Measurements from ENCODE around the gene BAD.

The BAD gene

GRCh38 chr11:64232967-64233315, 51.5 kb downstream of the BAD start:
- H3K9me3 ChIP-seq (replicated peaks; ENCODE audit: insufficient read depth, low read length), result no peaks in the 10 kb centered on the region
- TF ChIP-seq EZH2phosphoT487 (IDR thresholded peaks at IDR 0.05; ENCODE audit: low read length), result no peak
- TF ChIP-seq EZH2 (optimal IDR thresholded peaks at IDR 0.05; ENCODE audit: low read depth, low read length), result no peak
- TF ChIP-seq CTCF (IDR thresholded peaks at IDR 0.05; ENCODE audit: low read length), result no peak
- no peak overlapping the region for H3K9ac ChIP-seq (ENCODE audit: low read length)
- peaks cover 18% of the 10 kb centered on the region for H3K79me2 ChIP-seq (ENCODE audit: low read length)
- no peaks in the 10 kb centered on the region for H4K20me1 ChIP-seq (ENCODE audit: insufficient read depth, low read length)
- no peak overlapping the region for H3K4me2 ChIP-seq (ENCODE audit: low read depth, low read length)
- no peak overlapping the region for H3K4me3 ChIP-seq (ENCODE audit: low read length)
- H3K27ac ChIP-seq (ENCODE audit: low read length), result no peak overlapping the region
- peaks cover 10% of the 10 kb centered on the region for H3F3A ChIP-seq (ENCODE audit: insufficient read depth, low read length)
- peaks cover 4% of the 10 kb centered on the region; the same call in 1 of the 2 replicates for H3K4me1 ChIP-seq (ENCODE audit: low read length)
- no peaks in the 10 kb centered on the region for H3K36me3 ChIP-seq (replicated peaks; ENCODE audit: insufficient read depth, low read length)
- H3K9me2 ChIP-seq (replicated peaks; ENCODE audit: insufficient read depth, low read length), result no peaks in the 10 kb centered on the region
- H2AFZ ChIP-seq (ENCODE audit: low read length), result no peak overlapping the region
- DNase-seq, result no peak
- no peaks in the 10 kb centered on the region for H3K27me3 ChIP-seq (replicated peaks; ENCODE audit: insufficient read depth, low read length)

GRCh38 chr11:64232182-64232966, 52.1 kb downstream of the BAD start:
- H4K20me1 ChIP-seq (ENCODE audit: insufficient read depth, low read length), result no peaks in the 10 kb centered on the region
- no peaks in the 10 kb centered on the region for H3K9me3 ChIP-seq (replicated peaks; ENCODE audit: insufficient read depth, low read length)
- peaks cover 10% of the 10 kb centered on the region for H3F3A ChIP-seq (ENCODE audit: insufficient read depth, low read length)
- no peaks in the 10 kb centered on the region for H3K36me3 ChIP-seq (replicated peaks; ENCODE audit: insufficient read depth, low read length)
- H3K27me3 ChIP-seq (replicated peaks; ENCODE audit: insufficient read depth, low read length), result no peaks in the 10 kb centered on the region
- DNase-seq, result no peak
- H3K79me2 ChIP-seq (ENCODE audit: low read length), result peaks cover 20% of the 10 kb centered on the region
- peaks cover 6% of the 10 kb centered on the region for H3K4me1 ChIP-seq (ENCODE audit: low read length)
- H3K27ac ChIP-seq (ENCODE audit: low read length), result no peak overlapping the region
- TF ChIP-seq CTCF (IDR thresholded peaks at IDR 0.05; ENCODE audit: low read length), result no peak
- no peak for TF ChIP-seq EZH2 (optimal IDR thresholded peaks at IDR 0.05; ENCODE audit: low read depth, low read length)
- TF ChIP-seq EZH2phosphoT487 (IDR thresholded peaks at IDR 0.05; ENCODE audit: low read length), result no peak
- no peak overlapping the region for H3K4me2 ChIP-seq (ENCODE audit: low read depth, low read length)
- H2AFZ ChIP-seq (ENCODE audit: low read length), result no peak overlapping the region
- H3K9ac ChIP-seq (ENCODE audit: low read length), result no peak overlapping the region
- H3K9me2 ChIP-seq (replicated peaks; ENCODE audit: insufficient read depth, low read length), result no peaks in the 10 kb centered on the region
- no peak overlapping the region for H3K4me3 ChIP-seq (ENCODE audit: low read length)

GRCh38 chr11:64231546-64231945, 52.9 kb downstream of the BAD start:
- Histone ChIP-seq H3K4me2 (ENCODE audit: low read depth, low read length) (no peak overlapping the region), H4K20me1 (ENCODE audit: insufficient read depth, low read length) (no peaks in the 10 kb centered on the region), H3K9ac (ENCODE audit: low read length) (no peak overlapping the region), H3K9me3 (replicated peaks; ENCODE audit: insufficient read depth, low read length) (no peaks in the 10 kb centered on the region), H3K4me3 (ENCODE audit: low read length) (no peak overlapping the region), H3F3A (ENCODE audit: insufficient read depth, low read length) (peaks cover 10% of the 10 kb centered on the region), H3K79me2 (ENCODE audit: low read length) (peaks cover 29% of the 10 kb centered on the region), H3K9me2 (replicated peaks; ENCODE audit: insufficient read depth, low read length) (no peaks in the 10 kb centered on the region), H3K4me1 (ENCODE audit: low read length) (peaks cover 14% of the 10 kb centered on the region), H3K36me3 (replicated peaks; ENCODE audit: insufficient read depth, low read length) (no peaks in the 10 kb centered on the region), H3K27ac (ENCODE audit: low read length) (no peak overlapping the region), H3K27me3 (replicated peaks; ENCODE audit: insufficient read depth, low read length) (no peaks in the 10 kb centered on the region), H2AFZ (ENCODE audit: low read length) (no peak overlapping the region)
- no peak for DNase-seq
- TF ChIP-seq CTCF (IDR thresholded peaks at IDR 0.05; ENCODE audit: low read length) (no peak), EZH2phosphoT487 (IDR thresholded peaks at IDR 0.05; ENCODE audit: low read length) (no peak)

Measured in MM.1S (cell line).